GM19455 (cell line): ENCODE results near the gene RNF115.
A peak's percentile ranks its signal among the peaks of the same experiment; 100 is the strongest.
"Not testable (repeated sequence)": the region's sequence is repeated elsewhere in the genome, so short reads cannot be mapped to it uniquely, and the experiment has no call there.

Experiments
- ATAC-seq: cut with Tn5 transposase; IDR thresholded peaks from one replicate; pipeline ENCODE4 v1.9.1; 2021; ENCODE audit not compliant: unreplicated experiment

Gene RNF115

GRCh38 chr1:145823565-145824498 is at the start of gene RNF115, which contains the start of gene POLR3C:
Gene RNF115 (minus strand): TSS chr1:145824095. CDS start chr1:145823873, 222 bp downstream.
Gene POLR3C (plus strand): TSS chr1:145824200. CDS start chr1:145825777, 1,577 bp downstream.
- peak; percentile 82 for ATAC-seq

- no peak for ATAC-seq
These were observed 48.4 kb upstream of the RNF115 start for GRCh38 chr1:145871994-145872924.

DNA sequence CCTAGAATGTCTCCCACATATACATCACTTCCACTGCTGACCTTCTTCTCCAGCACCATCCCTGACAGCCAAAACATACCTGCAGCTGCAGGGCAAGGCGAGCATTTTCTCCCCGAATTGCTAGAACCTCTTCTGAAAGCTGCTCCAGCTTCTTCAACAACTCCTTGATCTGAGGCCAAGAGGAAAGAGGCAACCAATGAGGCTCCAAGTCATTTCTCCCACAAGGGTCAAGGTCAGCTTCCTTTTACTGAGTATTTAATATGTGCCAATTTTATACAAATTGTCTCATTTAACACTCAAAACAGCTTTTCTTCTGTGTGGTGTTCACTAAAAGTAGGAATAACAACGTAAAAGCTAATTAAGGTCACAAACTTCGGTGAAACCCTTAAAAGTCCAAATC is 44.3 kb upstream of the RNF115 start:
- ATAC-seq = no peak

- no peak for ATAC-seq
These were observed 39.6 kb upstream of the RNF115 start for GRCh38 chr1:145863282-145864018.

- peak; percentile 64 for ATAC-seq
These were observed 35.7 kb upstream of the RNF115 start for GRCh38 chr1:145859491-145860023.

DNA sequence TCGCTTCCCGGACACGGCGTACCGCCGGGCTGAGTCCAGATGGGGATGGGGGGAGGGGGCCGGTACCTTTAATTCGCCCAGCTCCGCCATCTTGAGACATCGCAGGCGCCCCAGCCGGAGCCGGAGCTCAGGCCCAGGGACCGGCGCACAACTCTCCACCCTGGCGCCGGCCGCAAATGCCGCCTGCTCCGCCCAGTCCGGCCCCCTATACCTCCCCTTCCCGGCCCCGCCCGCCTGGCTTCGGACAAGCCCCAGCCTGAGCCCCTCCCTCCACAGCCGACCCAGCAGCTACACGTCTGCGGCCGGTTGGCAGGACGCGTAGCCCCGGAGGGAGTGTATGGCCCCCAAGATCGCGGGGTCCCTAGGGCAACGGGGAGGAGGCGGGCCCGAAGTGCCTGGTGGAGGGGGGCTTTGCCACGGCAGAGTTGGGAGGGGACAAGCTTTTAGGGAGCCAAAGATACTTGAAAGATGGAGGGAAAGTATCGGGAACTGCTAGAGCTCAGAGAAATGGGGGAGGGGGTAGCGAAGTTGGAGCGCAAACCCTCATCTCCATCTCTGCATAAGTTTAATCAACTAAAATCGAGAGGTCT is 35.1 kb upstream of the RNF115 start, which contains the start of gene PIAS3:
TSS of gene PIAS3 (minus strand) at position 181 of the 590 bp plus-strand sequence. CDS start at position 90, 91 bp downstream.
- peak; percentile 79 for ATAC-seq

DNA sequence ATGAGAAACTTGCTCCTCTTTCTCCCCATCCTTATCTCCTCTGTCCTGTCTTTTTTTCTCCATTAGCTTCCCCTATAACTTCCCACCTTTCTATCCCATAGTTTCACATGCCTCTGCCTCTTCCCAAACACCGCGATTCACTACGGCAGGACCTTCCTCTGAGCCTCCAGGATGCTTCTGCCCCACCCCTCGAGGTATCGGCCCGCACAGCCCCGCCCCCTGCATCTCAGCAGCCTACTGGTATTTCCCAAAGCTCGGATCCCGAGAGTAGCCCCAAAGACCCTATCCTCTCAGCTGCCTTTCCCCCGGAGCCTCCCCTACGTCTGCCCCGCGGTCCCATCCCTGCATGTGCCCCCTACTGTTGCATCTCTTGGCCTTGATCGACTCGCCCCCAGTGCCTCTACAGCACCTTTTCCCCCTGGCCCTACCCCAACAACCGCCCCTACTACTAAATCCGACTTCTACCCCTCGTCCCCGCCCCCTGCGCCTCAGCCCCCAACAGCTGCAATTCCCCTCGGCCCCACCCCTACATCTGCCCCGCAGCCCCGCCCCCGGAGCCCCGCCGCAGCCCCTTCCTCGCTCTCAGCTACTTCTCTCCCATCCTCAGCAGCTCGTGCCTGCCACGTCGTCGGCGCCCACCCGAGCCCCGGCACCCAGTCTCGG is 34.5 kb upstream of the RNF115 start:
- ATAC-seq = peak; percentile 21

DNA sequence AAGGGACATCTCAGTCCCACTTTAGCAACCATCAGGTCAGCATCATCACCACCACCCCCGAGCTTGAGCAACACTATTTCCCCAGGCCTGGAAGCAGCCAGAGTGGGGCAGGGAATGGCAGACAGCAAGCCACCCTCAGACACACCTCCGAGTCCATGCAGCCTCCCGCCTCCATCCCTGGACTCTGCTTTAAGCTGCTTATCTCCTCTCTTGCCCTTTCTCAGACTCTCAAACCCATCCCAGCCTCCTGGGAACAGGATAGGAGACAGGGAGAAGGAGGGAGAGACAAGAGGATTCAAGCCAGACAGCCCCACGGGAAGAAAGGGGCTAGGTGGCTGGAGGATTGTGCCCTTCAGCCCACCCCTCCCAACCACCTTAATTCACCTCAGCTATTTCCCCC is 33.3 kb upstream of the RNF115 start:
- no peak for ATAC-seq

GRCh38 chr1:145855426-145855948 is 31.6 kb upstream of the RNF115 start:
- no peak for ATAC-seq

- no peak for ATAC-seq
These were observed 25.7 kb upstream of the RNF115 start for GRCh38 chr1:145849356-145850160.

- no peak for ATAC-seq
These were observed 23.9 kb upstream of the RNF115 start for GRCh38 chr1:145847827-145848226.

- ATAC-seq = no peak
These were observed 22.3 kb upstream of the RNF115 start for GRCh38 chr1:145846201-145846612.

DNA sequence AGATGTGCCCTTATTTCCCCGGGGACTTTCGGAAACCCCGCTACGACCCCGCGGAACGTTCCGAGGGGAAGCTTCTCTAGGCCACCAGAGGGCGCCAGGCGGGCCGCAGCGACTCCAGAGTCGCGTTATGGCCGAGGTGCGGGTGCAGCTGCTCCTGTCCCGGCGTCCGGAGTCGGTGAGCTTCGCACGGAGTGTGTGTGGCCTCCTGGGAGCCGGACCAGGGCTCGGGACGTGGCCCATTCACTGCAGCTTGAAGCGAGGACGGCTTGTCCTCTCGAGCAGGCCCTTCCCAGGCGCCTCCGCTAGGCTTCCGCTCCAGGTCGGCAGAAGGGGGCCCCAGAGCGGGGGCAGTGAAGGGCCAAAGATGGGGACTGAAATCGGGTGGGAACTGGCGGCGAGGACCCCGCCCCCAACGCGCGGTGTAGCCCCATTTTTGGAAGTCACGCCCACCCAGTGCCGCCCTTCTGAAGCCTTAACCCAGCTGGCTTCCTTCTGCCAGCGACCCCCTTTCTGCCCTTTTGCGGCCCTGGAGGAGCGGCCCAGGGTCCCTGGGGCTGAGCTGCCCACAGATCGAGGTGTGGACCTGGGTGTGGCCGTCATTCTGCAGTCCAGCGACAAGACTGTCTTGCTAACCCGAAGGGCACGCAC is 21.7 kb upstream of the RNF115 start, which contains the start of gene NUDT17:
TSS of gene NUDT17 (plus strand) at position 117 of the 648 bp plus-strand sequence. CDS start at position 128, 11 bp downstream.
- peak; percentile 55 for ATAC-seq

DNA sequence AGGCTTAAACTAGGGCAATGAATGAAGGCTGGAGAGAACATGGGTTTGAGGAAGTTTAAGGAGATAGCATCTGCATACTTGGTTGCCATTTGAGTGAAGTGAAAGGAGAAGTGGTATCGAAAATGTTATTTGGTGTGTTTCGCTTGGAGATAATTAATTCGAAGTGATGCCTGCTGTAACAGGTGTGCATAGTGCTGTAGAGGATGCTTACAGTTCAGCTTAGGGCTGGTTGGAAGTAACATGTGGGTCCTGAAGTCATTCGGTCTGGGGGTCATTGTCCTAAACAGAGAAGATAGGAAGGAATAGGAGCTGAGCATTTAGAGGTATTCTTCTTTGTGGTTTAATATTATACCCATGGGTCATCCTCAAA is 21.2 kb upstream of the RNF115 start:
- peak; percentile 56 for ATAC-seq

DNA sequence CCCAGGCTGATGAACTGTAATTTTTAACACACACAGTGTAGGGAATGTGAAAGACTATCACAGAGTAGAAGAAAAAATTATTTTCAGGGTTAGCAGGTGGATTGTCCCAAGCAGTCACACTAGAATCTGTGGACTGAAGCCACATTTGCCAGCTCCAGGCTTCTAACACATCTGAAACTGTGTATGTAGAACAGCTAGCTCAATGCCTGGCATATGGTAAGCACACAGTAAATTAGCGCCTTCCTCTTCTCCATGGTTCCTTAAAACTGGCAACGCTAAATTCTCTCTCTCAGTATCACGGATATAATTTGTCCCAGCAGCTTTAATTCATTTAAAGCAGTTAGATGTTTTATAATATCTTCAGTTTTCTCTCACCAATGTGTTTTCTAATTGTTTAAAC is 19.1 kb upstream of the RNF115 start:
- no peak for ATAC-seq

- ATAC-seq = no peak
These were observed 13.8 kb upstream of the RNF115 start for GRCh38 chr1:145837656-145838055.

DNA sequence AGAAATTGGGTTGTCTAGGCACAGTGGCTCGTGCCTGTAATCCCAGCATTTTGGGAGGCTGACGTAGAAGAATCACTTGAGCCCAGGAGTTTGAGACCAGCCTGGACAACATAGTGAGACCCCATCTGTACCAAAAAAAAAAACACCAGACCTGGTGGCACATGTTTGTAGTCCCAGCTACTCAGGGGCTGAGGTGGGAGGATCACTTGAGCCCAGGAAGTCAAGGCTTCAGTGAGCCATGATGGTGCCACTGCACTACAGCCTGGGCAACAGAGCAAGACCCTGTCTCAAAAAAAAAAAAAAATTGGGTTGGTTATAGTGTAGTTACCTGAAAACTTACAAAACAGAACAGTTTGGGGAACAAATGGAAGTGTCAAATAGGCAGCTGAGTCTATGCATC is 6.9 kb upstream of the RNF115 start:
- not testable (repeated sequence) for ATAC-seq
